Ectodermal cell (in vitro differentiated cells): ENCODE measurements around the gene TFCP2L1.

Experiments
- H3K27ac ChIP-seq: 2 replicates; pipeline ENCODE4 v1.7.0; 2013; ENCODE audit warnings: mild to moderate bottlenecking, low read depth, low read length; ENCODE audit not compliant: insufficient read depth, poor library complexity, severe bottlenecking
- H3K27me3 ChIP-seq: 2 replicates; pipeline ENCODE4 v1.7.0; 2013; ENCODE audit warnings: mild to moderate bottlenecking, low read length; ENCODE audit not compliant: insufficient read depth, control insufficient read depth, poor library complexity, severe bottlenecking
- H3K36me3 ChIP-seq: one replicate; pipeline ENCODE4 v1.7.0; 2013; ENCODE audit warnings: low read length; ENCODE audit not compliant: control insufficient read depth, insufficient read depth
- H3K4me1 ChIP-seq: one replicate; pipeline ENCODE4 v1.7.0; 2013; ENCODE audit warnings: low read length; ENCODE audit not compliant: control insufficient read depth, insufficient read depth
- H3K4me3 ChIP-seq: 2 replicates; pipeline ENCODE4 v1.7.0; 2013; ENCODE audit warnings: low read depth, low read length, control low read depth; ENCODE audit not compliant: insufficient read depth
- H3K9me3 ChIP-seq: 2 replicates; pipeline ENCODE4 v1.7.0; 2013; ENCODE audit warnings: mild to moderate bottlenecking, low read length, moderate library complexity; ENCODE audit not compliant: control insufficient read depth
- WGBS, 2 experiments: methylation state at CpG; one replicate each; pipeline ENCODE4 v1.1.7; 2013; ENCODE audit warnings: missing lambda C conversion rate in 2 of 2; 5-methylcytosine and 5-hydroxymethylcytosine counted together

The TFCP2L1 gene

DNA sequence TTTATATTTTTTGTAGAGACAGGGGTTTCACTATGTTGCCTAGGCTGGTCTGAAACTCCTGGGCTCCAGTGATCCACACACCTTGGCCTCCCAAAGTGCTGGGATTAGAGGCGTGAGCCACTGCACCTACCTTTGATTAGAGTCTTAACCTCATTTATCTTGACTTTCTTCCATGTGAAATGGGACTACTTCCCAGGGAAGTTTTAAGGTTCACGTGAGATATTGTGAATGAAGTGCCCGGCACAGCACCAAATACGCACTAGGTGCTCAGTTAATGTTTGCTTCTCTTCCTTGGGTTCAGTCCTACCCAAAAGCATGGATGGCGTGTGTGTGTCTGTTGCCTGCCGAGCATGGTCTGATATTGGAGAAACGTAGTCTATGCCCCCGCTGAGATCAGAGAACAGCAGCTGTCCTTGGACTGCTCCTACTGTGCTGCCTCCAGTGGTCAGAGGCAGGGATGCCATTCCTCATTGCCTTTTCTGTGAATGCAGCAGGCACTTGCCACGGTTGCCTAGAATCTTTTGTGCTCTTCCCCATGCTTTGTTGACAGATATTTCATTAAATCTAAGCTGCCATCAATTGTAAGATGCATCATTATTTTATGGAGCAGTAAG lies 12.3 kb upstream of the TFCP2L1 start:
- Histone ChIP-seq H3K9me3 (no peaks in the 10 kb centered on the region), H3K36me3 (no peaks in the 10 kb centered on the region), H3K27ac (no peak overlapping the region), H3K4me3 (no peak overlapping the region), H3K4me1 (no peaks in the 10 kb centered on the region), H3K27me3 (no peaks in the 10 kb centered on the region)
- 60 to 62% methylated on average over 9 of the region's 9 CpGs for WGBS, 2 experiments

DNA sequence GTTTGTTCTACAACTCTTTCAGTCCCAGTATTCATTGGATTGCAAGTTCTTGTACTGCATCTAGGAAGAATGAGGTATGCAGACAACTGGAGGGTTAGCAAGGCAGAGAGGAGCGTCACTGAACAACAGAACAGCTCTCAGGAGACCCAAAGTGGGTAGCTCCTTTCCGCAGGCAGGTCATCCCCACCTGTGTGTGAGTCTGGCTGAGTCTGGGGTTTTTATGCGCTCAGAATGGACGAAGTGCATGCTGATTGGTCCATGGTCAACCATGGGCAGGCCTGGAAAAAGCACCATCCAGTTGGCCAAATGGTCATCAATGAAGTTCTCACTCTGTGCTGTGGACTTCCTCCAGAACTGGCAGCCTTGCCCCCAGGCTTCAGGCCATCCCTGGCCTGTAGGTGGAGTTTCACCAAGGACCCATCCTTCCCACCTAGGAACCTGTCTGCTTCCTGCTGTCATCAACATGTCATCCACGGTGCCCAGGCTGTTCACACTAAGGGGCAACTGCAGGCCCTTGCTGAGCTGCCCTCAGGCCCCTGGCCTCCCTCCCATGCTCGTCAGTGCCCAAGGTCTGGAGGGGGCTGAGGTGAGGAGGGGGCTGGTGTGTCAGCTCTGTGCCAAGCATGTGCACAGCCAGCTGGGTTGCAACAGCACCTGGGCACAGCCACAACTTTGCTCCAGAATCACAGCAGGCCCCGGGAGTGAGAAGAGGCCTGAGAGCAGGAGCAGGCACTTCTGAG lies 11.1 kb upstream of the TFCP2L1 start:
- H3K36me3 ChIP-seq = no peaks in the 10 kb centered on the region
- 88 to 89% methylated on average over 7 of the region's 7 CpGs for WGBS, 2 experiments
- no peaks in the 10 kb centered on the region for H3K9me3 ChIP-seq
- H3K27ac ChIP-seq = no peak overlapping the region
- no peak overlapping the region for H3K4me3 ChIP-seq
- no peaks in the 10 kb centered on the region for H3K4me1 ChIP-seq
- no peaks in the 10 kb centered on the region for H3K27me3 ChIP-seq

DNA sequence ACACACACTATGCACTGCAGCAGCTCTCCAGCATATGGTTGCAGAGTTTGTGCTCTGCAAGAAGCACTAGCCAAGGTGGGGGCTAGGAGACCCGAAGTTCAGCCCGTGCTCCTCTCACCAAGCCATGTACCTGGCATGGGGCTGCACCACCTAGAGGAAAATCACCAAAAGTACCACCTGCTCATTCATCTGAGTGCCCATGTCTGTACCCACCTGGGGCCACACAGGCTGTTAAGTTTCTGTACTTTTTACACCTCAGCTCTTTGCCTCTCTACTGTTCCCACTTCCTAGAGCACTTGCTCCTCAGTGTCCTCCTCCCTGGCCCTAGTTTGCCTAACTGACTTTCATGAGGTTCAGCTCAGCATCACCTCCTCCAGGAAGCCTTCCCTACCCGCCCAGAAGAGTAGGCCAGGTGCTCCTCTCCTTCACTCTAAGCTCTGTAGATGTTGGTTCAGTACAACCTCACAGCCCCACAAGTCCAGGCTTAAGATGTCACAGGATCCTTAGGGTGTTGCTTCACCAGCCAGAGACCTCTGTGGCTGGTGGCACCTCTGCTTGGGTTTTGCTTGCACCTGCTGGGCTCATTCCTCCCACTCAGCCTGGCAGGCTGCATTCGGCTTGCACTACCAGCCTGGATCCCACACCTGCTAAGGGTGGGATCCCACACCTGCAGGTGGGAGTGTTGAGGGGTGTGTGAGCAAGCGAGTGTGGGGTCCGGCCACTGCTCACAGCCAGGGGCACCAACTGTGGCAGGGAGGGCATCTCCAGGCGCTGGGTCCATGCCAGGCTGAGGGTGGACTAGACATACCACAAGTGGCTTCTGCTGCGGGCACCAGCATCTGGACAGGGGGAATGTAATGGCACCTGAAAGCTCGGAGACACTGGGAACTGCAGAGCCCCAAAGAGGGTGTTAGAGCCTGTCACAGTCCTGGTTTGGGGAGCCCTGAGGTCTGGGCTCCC lies 10.2 kb upstream of the TFCP2L1 start:
- Histone ChIP-seq H3K27me3 (no peaks in the 10 kb centered on the region), H3K36me3 (no peaks in the 10 kb centered on the region), H3K27ac (no peak overlapping the region), H3K4me3 (no peak overlapping the region), H3K4me1 (no peaks in the 10 kb centered on the region), H3K9me3 (no peaks in the 10 kb centered on the region)
- 86% methylated on average over 9 of the region's 9 CpGs for WGBS, 2 experiments

DNA sequence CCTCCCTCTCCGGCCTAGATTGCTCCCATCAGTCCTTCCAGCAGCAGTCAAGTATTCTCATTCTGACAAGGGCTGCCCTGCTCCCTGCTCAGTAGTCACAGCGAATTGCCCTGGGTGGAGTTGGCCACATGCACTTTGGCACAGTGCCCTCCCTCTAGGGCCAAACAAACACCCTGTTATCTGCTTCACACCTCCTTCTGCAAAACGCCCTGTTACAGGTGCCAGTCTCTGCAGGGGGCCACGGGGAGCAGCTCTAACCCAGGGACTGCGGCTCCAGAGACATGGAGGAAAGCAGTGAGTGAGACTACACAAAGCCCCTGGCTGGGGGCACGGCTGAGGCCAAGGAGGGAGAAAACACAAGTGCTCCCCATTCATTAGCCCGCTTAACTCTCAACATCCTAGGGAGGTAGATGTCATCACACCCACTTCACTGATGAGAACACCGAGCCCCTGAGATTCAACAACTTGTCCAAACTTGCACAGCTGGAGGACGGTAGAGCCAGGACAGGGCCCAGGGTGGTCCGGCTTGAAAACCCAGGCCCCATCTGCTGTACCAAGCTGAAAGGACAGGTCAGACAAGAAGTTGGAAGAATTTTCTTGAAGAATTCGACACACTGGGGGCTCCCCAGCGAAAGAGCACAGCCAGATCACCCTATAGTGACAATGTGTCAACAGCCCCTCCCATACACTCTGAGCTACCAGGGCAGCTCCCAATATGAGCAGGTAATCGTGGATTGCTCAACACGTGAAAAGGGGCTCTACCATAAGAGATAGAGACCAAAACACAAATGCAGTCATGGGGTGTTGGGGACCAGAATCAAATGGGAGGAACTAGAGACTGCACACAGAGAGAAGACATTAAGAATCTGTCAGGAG lies 8.7 kb upstream of the TFCP2L1 start:
- Histone ChIP-seq H3K9me3 (no peaks in the 10 kb centered on the region), H3K27ac (no peak overlapping the region), H3K36me3 (no peaks in the 10 kb centered on the region), H3K4me3 (no peak overlapping the region), H3K27me3 (no peaks in the 10 kb centered on the region), H3K4me1 (no peaks in the 10 kb centered on the region)
- WGBS, 2 experiments = 85 to 86% methylated on average over 14 of the region's 14 CpGs

DNA sequence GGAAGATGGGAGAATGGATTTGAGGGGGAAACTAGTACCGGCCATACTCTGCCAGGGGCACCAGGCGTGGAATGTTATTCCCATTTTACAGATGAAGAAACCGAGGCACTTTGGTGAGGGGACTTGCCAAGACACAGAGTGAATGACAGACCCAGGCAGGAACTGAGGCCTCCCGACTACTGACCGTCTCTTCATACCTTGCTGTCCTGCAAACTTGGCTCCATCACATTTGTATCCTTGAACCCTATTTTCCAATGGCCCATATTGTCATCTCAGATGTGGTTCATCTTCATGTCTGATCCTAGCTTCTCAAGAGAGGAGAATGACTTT lies 6.2 kb upstream of the TFCP2L1 start:
- H3K4me3 ChIP-seq = no peak overlapping the region
- no peak overlapping the region for H3K27ac ChIP-seq
- WGBS, 2 experiments = 91 to 95% methylated on average over 5 of the region's 5 CpGs
- H3K4me1 ChIP-seq = no peaks in the 10 kb centered on the region
- no peaks in the 10 kb centered on the region for H3K36me3 ChIP-seq
- H3K9me3 ChIP-seq = no peaks in the 10 kb centered on the region
- peaks cover 9% of the 10 kb centered on the region for H3K27me3 ChIP-seq

DNA sequence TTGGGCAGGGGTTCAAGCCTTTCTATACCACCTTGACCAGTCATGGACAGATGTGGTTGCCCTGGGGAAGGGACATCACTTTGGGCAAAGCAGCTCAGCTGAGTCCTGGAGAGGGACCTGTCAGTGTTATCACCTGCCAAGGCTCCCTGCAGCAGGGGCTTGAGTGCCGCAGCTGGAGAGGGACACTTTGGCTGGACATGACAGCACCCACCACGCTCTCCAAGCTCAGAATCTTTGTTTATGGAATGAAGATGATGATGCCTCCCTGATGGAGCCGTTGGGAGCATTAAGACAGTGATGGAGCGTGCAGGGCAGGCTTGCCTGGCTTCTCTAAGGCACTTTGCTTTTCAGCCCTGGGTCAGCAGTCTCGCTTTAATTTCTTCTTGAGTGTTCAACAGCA lies 4.3 kb upstream of the TFCP2L1 start:
- no peaks in the 10 kb centered on the region for H3K36me3 ChIP-seq
- H3K4me3 ChIP-seq = no peak overlapping the region
- no peak overlapping the region for H3K27ac ChIP-seq
- no peaks in the 10 kb centered on the region for H3K9me3 ChIP-seq
- 92 to 97% methylated on average over 5 of the region's 5 CpGs for WGBS, 2 experiments
- H3K27me3 ChIP-seq = peaks cover 29% of the 10 kb centered on the region
- H3K4me1 ChIP-seq = no peaks in the 10 kb centered on the region

DNA sequence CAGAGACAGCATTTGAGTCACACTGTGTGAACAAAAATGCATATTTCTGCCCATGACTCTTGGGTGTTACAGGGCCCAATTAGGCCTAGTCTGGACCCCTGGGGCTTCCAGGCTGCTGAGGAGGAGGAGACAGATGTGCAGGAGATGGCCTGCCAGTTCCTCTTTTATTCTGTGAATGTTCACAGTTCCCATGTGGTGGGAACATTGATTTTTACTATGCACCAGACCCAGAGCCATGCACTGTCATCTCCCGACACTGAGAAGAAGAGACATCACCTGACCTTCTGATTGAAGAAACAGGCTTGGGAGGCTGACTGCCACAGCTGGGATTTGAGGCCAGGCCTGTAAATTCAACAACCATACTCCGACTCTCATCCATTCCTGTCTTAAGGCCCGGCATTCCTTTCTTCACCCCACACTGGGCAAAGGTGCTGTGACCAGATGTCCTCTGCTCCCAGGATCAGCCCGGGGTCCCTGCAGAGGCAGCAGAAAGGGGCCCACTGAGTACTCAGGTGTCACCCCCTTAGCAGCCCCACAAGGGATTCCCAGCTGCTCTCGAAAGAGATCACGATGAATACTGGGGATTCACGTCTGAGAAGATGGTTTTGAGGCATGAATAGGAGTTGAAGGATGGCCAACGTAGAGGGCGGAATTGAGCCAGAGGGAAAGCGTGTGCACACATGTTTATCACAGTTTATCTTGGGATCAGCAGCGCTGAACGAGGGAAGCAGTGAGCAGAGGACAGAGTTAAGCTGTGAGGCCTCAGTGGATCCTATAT lies 3.6 kb upstream of the TFCP2L1 start:
- Histone ChIP-seq H3K4me1 (no peaks in the 10 kb centered on the region), H3K36me3 (no peaks in the 10 kb centered on the region), H3K27me3 (peaks cover 35% of the 10 kb centered on the region), H3K9me3 (no peaks in the 10 kb centered on the region), H3K27ac (no peak overlapping the region), H3K4me3 (no peak overlapping the region)
- WGBS, 2 experiments = 89 to 91% methylated on average over 12 of the region's 12 CpGs

DNA sequence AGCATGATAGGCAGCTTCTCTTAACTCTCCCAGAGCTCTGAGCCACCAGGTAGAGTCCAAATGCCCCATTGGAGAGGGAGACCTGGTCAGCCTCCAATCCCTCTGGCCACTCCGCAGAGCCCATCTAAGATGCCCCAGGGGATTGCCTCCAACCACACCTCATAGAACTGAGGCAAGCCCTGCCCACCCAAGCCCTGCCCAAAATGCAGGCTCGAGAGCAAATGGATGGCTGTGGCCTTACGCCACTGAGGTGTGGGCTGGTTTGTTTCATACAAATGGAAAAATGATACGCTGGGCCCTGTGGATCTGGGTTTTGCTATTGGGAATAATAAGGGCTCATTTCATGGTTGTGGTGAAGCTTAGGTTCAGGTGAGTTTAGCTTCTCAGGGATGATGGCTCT lies 3.0 kb upstream of the TFCP2L1 start:
- Histone ChIP-seq H3K27me3 (peaks cover 42% of the 10 kb centered on the region), H3K4me1 (no peaks in the 10 kb centered on the region), H3K4me3 (no peak overlapping the region), H3K9me3 (no peaks in the 10 kb centered on the region), H3K27ac (no peak overlapping the region), H3K36me3 (no peaks in the 10 kb centered on the region)
- 92 to 95% methylated on average over 4 of the region's 4 CpGs for WGBS, 2 experiments

DNA sequence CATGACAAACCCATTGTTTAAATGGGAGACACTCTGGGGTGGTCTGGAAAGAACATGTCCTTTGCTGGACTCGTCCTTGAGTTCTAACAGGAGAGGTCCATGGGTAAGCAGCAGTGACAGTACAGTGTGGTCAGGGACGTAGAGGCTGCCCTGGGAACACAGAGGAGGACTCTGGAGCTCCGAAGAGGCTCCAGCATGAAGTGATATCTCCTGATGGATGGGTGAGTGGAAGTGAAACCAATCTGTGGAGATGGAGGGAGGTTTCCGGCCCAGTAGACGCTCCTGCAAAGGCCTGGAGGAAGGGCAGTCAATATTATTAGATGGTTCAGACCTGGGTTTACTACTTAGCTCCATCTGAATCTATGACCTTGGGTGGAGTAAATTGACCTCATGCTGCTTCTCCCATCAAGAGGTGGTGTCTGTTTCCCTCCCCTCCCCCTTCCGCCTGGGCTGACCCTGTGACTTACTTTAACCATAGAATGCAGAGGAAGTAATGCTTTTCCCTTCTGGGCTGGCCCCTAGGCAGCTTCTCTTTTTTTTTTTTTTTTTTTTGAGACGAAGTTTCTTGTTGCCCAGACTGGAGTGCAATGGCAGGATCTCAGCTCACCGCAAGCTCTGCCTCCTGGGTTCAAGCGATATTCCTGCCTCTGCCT lies 2.3 kb upstream of the TFCP2L1 start:
- Histone ChIP-seq H3K36me3 (no peaks in the 10 kb centered on the region), H3K4me3 (no peak overlapping the region), H3K27ac (no peak overlapping the region), H3K27me3 (peaks cover 49% of the 10 kb centered on the region), H3K9me3 (no peaks in the 10 kb centered on the region), H3K4me1 (no peaks in the 10 kb centered on the region)
- 82 to 88% methylated on average over 9 of the region's 9 CpGs for WGBS, 2 experiments
